GM21786 (cell line): ENCODE data around the gene SERPINE2.

ENCODE experiments used
- ATAC-seq: cut with Tn5 transposase; IDR thresholded peaks from one replicate; pipeline ENCODE4 v1.9.1; 2021; ENCODE audit not compliant: unreplicated experiment

SERPINE2 gene

GRCh38 chr2:223944703-223945531 lies 94.2 kb downstream of the SERPINE2 start, which contains the start of gene WDFY1:
Gene WDFY1 (minus strand): TSS chr2:223945335. CDS start chr2:223945284, 51 bp downstream.
- ATAC-seq, result peak; percentile 67

GRCh38 chr2:223944166-223944702 lies 94.9 kb downstream of the SERPINE2 start:
- no peak for ATAC-seq

DNA sequence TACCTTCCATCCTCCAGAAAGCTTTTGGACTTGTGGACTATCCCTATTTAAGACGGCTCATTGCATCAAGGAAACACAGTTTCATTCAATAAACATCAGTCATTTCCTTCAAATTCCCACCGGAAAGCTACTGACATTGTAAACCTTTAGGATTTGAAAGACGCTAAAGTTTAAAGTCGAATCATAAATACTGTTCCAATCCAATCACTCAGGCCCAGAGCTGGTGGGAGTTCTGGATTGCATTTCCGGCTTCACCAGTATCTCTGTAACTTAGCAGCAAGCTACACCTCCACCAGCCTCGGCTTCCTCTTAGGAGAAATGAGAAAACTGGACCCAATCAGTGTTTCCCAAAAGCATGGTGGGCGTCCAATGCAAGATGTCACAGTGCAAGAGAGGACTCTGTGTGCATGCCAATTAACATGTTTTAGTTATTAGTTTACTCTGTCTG lies 95.5 kb downstream of the SERPINE2 start:
- ATAC-seq, result no peak

DNA sequence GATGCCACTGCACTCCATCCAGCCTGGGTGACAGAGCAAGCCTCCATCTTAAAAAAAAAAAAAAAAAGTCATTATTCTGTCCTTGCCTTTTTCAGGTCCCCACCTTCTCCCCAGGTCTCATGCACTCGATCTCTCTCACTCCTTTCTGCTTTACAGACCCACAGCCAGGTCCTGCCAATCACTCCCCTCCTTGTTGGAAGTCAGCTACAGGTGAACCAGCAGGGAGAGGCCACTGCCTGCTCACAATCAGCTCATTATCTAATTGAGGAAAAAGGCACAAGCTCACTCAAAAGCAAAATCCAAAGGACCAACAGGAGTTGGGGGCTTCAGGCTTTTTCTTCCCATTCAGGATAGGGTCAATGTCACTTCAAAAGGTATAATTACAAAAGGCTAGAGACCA lies 96.0 kb downstream of the SERPINE2 start:
- no peak for ATAC-seq

DNA sequence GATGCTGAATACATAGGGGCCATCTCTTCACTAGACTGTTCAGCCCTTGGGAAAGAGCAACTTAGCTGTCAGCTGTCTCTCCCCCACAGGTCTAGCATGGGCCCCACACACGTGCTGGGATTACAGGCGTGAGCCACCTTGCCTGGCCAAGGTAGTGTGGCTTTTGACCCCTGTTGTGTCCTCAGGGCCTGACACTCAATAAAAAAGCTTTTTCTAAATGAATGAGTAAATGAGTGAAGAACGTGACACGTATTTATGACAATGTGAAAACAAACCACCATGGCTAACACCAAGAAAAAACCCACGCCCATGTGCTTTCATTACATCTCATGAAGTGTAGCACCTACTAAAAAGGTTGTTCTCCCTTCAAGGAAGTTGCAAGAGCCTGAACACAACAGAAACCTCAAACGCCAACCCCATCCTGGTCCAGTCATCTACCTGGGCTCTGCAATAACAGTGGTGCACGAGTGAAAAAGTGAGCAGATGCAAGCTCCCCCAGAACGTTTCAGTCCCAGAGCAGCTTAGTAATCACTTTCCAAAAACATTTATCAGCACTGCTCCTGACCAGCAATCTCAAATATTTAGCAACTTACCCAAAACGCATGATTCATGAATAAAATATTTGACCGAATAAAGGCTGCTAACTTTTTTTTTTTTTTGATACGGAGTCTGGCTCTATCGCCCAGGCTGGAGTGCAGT lies 97.4 kb downstream of the SERPINE2 start:
- peak; percentile 52 for ATAC-seq

GRCh38 chr2:223939438-223939837 lies 99.6 kb downstream of the SERPINE2 start:
- ATAC-seq, result peak; percentile 34

- no peak for ATAC-seq
These were observed 101.6 kb downstream of the SERPINE2 start for GRCh38 chr2:223937535-223937934.

DNA sequence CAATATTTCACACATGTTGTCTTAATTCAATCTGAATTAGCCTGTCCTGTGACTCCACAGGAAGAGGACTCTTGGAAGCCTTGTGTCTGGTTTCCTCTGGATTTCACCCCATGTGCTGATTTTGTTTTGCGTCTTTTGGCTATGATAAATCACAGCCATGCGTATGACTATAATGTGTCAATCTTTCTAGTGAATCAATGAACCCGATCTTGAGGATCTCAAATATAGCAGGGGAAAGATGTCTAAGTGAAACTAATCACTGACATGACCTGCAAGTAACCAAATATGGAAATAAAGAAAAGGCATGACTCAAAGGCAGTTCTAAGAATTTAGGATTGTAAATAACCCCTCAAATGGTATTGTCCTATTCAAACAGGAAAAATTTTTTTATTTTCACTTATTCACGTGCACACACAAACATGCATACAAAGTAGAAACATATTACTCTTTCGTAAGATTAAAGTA lies 102.2 kb downstream of the SERPINE2 start:
- ATAC-seq, result peak; percentile 22

DNA sequence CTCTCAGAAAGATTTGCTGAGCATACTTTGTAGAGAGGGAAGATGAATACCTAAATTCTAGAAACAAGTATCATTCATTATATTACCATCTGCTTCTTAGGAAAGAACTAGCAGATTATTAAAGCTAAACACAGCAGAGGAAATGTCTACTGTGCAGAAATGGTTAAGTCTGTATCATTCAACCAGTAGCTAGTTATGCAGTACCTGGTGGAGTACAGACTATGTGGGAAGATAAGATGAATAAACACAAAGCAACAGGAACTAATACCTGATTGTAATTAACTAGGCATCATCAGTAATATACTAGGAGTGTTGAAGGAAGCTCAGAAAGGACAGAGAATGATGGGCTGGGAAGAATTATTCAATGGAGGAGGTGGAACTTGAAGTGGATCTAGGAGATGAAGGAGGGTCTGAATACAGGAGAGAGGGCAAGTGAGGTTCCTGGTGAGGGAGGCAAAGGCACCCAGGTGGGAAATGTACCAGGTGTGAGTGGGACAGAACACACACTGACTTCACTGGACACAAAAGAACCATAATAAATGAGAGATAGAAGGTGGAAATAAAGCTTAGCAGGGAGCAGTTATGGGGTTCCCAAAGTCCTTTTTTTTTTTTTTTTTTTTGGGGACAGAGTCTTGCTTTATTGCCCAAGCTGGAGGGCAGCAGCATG lies 103.5 kb downstream of the SERPINE2 start:
- no peak for ATAC-seq

DNA sequence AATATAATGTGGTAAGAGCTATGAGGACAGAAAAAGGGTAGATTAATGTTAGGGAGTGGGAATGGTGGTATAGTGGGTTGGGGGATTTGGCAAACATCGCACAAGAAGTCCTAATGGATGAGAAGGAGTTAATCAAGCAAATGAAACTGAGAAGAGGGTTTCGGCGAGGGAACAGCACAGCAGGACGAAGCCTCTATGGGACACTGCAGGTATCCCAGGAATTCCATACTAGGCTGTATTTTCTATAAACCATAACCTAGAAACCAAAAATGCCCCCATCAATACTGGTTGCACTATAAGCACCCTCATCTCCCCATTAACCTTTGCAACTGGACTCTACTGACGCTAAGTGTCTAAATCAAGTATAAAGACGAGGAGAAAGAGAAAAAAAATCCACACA lies 104.2 kb downstream of the SERPINE2 start:
- no peak for ATAC-seq

DNA sequence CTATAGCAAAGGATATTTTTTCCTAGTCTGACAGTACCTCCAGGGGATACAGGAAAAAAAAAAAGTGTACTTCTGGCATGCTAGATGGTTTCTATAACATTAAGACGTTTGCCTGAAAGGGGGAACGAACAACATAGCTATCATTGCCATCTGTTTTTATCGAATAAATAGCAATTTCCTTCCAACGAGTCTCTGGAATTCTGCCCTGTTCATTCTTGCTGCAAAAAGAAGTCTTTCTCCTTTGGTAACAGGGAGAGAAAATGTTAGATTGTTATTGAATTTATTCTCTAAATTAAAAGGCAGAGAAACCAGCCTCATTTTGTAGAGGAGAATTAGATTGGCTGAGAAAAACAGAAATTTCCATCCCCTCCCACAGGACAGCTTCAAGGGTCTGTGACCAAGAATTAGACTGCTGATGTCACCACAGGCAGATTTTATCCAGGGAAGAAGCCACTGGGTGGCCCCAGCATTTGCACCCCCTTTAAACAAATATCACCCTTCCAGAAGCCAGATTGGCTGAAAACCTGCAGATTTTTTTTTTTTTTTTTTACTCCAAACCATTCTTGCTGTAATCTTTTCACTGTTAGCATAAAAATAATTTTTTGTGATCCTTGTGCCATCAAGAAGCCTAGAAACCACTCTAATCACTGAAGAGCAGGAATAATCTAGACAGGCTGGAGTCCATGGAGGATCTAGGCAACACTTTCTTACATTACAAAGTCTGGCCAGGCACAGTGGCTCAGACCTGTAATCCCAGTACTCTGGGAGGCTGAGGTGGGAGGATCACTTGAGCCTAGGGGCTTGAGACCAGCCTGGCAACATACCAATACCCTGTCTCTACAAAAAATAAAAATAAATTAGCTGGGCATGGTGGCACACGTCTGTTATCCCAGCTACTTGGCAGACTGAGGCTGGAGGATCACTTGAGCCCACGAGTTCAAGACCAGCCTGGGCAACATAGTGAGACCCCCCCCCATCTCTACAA lies 106.0 kb downstream of the SERPINE2 start:
- ATAC-seq, result no peak

GRCh38 chr2:223930103-223930976 lies 108.7 kb downstream of the SERPINE2 start:
- no peak for ATAC-seq

- no peak for ATAC-seq
These were observed 109.4 kb downstream of the SERPINE2 start for GRCh38 chr2:223929571-223930102.

DNA sequence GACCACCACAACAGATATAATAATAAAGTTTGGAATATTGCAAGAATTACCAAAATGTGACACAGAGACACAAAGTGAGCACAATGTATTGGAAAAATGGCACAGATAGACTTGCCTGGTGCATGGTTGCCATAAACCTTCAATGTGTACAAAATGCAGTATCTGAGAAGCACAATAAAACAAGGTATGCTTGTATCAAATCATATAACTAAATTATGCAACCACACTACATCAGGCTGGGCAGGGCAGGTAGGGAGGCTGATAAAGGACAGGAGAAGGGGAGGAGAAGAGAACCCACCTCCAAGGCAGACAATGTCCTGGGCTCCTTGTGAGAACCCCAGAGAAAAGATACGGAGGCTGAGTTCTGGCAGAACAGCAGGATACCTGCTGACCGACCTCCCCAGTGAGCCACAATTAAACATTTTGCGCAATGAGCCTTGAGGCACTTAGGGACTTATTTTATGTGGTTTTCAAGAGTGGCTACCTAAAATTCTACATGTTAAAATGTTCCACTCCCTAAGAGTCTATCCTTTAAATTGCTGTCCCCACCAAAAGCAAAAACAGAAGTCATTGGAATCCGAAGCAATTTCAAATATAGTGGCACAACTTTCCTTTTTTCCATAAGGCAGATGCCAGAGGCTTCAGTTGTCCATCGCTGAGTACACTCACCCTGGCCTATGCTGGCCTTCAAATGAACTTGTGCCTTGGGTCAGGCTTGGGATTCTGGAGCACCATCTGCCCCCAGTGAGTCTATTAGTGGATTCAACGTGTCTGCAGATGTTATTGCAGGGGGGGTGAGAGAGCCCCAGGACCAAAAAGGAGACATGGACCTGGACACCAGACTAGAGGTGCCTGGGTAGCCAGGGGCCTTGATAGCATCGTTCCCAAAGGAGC lies 110.7 kb downstream of the SERPINE2 start:
- no peak for ATAC-seq

GRCh38 chr2:223925106-223925505 lies 114.0 kb downstream of the SERPINE2 start:
- ATAC-seq, result no peak
